GM12878 (cell line): ENCODE results near the gene EMC6. TPM values are rescaled to one million over a fixed set of nuclear protein-coding genes. Genes with fewer than 3 reads are reported as not detected.

ENCODE experiments used
- ATAC-seq: fragments of 200-7000 bp; cut with Tn5 transposase; 3 replicates; pipeline ENCODE4 v1.9.1; 2020; ENCODE audit warnings: mild to moderate bottlenecking, moderate library complexity
- BruUV-seq: library from RNA; stranded (reverse); fragments of 400-500 nt; replicated peaks from 2 replicates; lab custom pipeline; 2021; lab: Mats Ljungman, UMichigan
- CTCF ChIA-PET: fragments of 300-600 bp; sonication (Branson Sonifier 250); formaldehyde crosslinking; extraction: SDS; loops from one replicate; lab custom pipeline; 2021; ENCODE audit warnings: inconsistent platforms; lab: Yijun Ruan, JAX
- POLR2A ChIA-PET: fragments of 350-600 bp; formaldehyde crosslinking; extraction: SDS; loops from one replicate; lab custom pipeline; 2021; ENCODE audit warnings: inconsistent platforms; lab: Charles Lee
- RAD21 ChIA-PET: fragments of 300-600 bp; sonication (Branson Sonifier 250); formaldehyde crosslinking; loops from one replicate; lab custom pipeline; 2023; ENCODE audit warnings: antibody characterized with exemption; ENCODE audit not compliant: unreplicated experiment; lab: Charles Lee
- SMC1A ChIA-PET: fragments of 300-600 bp; sonication (Branson Sonifier 250); formaldehyde crosslinking; loops from one replicate; lab custom pipeline; 2023; ENCODE audit not compliant: unreplicated experiment, uncharacterized antibody; lab: Charles Lee
- DNase-seq: peaks from one replicate; pipeline ENCODE4 v3.0.0-alpha.2; 2011; ENCODE audit warnings: low read depth, low spot score
- FAIRE-seq: peaks from 3 replicates; lab custom pipeline; 2011; peaks lifted over from hg19 to GRCh38; lab: Jason Lieb, UNC
- H2AFZ ChIP-seq: 2 replicates; pipeline ENCODE4 v1.6.0; 2011; ENCODE audit warnings: low read depth, low read length, control low read depth; ENCODE audit not compliant: control insufficient read depth
- H3K27ac ChIP-seq: 2 replicates; pipeline ENCODE4 v1.5.1; 2011; ENCODE audit warnings: control low read depth; ENCODE audit not compliant: control insufficient read depth, insufficient read depth
- H3K27me3 ChIP-seq, 2 experiments: replicated peaks in 1 of 2; 2 replicates each; pipeline versions ENCODE4 v1.6.0 to v1.6.1; 2011; ENCODE audit warnings: low read length in 1 of 2; ENCODE audit not compliant: control insufficient read depth in 2 of 2, insufficient read depth in 2 of 2
- H3K36me3 ChIP-seq, 2 experiments: 2 replicates each; pipeline ENCODE4 v1.5.1; 2011; ENCODE audit warnings: low read length in 1 of 2; ENCODE audit not compliant: control insufficient read depth in 2 of 2, insufficient read depth in 2 of 2
- H3K4me1 ChIP-seq: 2 replicates; pipeline ENCODE4 v1.6.1; 2011; ENCODE audit warnings: mild to moderate bottlenecking, low read length, moderate library complexity, mixed read lengths; ENCODE audit not compliant: control insufficient read depth, insufficient read depth
- H3K4me2 ChIP-seq: 2 replicates; pipeline ENCODE4 v1.6.0; 2011; ENCODE audit warnings: control low read depth; ENCODE audit not compliant: control insufficient read depth, insufficient read depth
- H3K4me3 ChIP-seq: fragments of 200-600 bp; sonication (generic); 2 replicates; pipeline ENCODE4 v1.5.1; 2016
- H3K79me2 ChIP-seq: 2 replicates; pipeline ENCODE4 v1.6.0; 2011; ENCODE audit warnings: low read length; ENCODE audit not compliant: control insufficient read depth, insufficient read depth
- H3K9ac ChIP-seq: 2 replicates; pipeline ENCODE4 v1.8.0; 2011; ENCODE audit warnings: low read length, control low read depth, mixed read lengths; ENCODE audit not compliant: control insufficient read depth, insufficient read depth
- H3K9me3 ChIP-seq: replicated peaks from 3 replicates; pipeline ENCODE4 v1.5.1; 2011; ENCODE audit warnings: mild to moderate bottlenecking, low read length; ENCODE audit not compliant: control insufficient read depth, insufficient read depth
- H4K20me1 ChIP-seq: 2 replicates; pipeline ENCODE4 v1.6.0; 2011; ENCODE audit not compliant: control insufficient read depth, insufficient read depth
- ETV6 ChIP-seq, 2 experiments: fragments of 450-650 bp in 1 of 2; IDR thresholded peaks in 1 of 2; conservative IDR thresholded peaks in 1 of 2; 2 replicates each; pipeline ENCODE4 v1.6.1; 2014; ENCODE audit warnings: antibody characterized with exemption in 1 of 2, borderline replicate concordance in 1 of 2, low read depth in 1 of 2, mild to moderate bottlenecking in 1 of 2, moderate library complexity in 1 of 2
- KLF5 ChIP-seq: fragments of 450-650 bp; IDR thresholded peaks from 2 replicates; pipeline ENCODE4 v1.6.1; 2014; ENCODE audit warnings: mild to moderate bottlenecking; ENCODE audit not compliant: partially characterized antibody
- PKNOX1 ChIP-seq: fragments of 450-650 bp; IDR thresholded peaks from 2 replicates; pipeline ENCODE4 v1.6.1; 2016; ENCODE audit warnings: mild to moderate bottlenecking
- RB1 ChIP-seq: fragments of 450-650 bp; formaldehyde crosslinking; IDR thresholded peaks from 2 replicates; pipeline ENCODE4 v1.6.1; 2017; ENCODE audit warnings: mild to moderate bottlenecking, borderline replicate concordance
- TCF7 ChIP-seq: IDR thresholded peaks from 2 replicates; pipeline ENCODE4 v1.6.1; 2014; ENCODE audit warnings: antibody characterized with exemption, borderline replicate concordance
- USF2 ChIP-seq: IDR thresholded peaks from 2 replicates; pipeline ENCODE4 v1.6.1; 2011; ENCODE audit warnings: low read depth, low read length, improper control_type of control experiment, borderline replicate concordance
- YY1 ChIP-seq: IDR thresholded peaks from 2 replicates; pipeline ENCODE4 v1.6.1; 2011; ENCODE audit warnings: low read depth, mild to moderate bottlenecking, low read length
- ZNF384 ChIP-seq: IDR thresholded peaks from 2 replicates; pipeline ENCODE4 v1.6.1; 2012; ENCODE audit warnings: low read depth, mild to moderate bottlenecking, low read length, improper control_type of control experiment, borderline replicate concordance
- ZNF622 ChIP-seq: fragments of 450-650 bp; IDR thresholded peaks from 2 replicates; pipeline ENCODE4 v1.6.1; 2017; ENCODE audit warnings: mild to moderate bottlenecking, inconsistent platforms
- WGBS: methylation state at CpG from one replicate; pipeline ENCODE4 v1.1.6; 2016; ENCODE audit warnings: low lambda C conversion rate; ENCODE audit not compliant: insufficient replicate concordance, insufficient coverage; ENCODE audit errors: missing lambda C conversion rate; 5-methylcytosine and 5-hydroxymethylcytosine counted together
- in situ Hi-C: fragments of 300-500 bp; cut with MboI; formaldehyde crosslinking; loops from 9 replicates; pipeline ENCODE4 v1.14.3; 2018; ENCODE audit warnings: mixed read lengths
- intact Hi-C: fragments of 100-400 bp; cut with micrococcal nuclease; formaldehyde crosslinking; loops from one replicate; pipeline ENCODE4 v1.14.2; 2022; ENCODE audit not compliant: unreplicated experiment
- polyA plus RNA-seq, 11 experiments: library from polyadenylated mRNA; depleted of rRNA in 4 of 11; unstranded in 6 of 11; stranded (reverse) in 5 of 11; fragments of >200 nt; fragmentation: Nextera tagmentation in 4 of 11; fragmentation: Illumina TruSeq in 1 of 11; extraction: Ambion mirVana in 4 of 11; extraction: Trizol in 1 of 11; gene quantifications; 1 replicate in 1 of 11; 2 replicates in 10 of 11; pipeline versions ENCODE4 v1.2.1 to v1.2.3, GENCODE V29; 2011 to 2016; ENCODE audit warnings: inconsistent platforms in 2 of 11, missing spikeins in 2 of 11, low read depth in 1 of 11
- total RNA-seq, 4 experiments: library from RNA; depleted of rRNA in 3 of 4; stranded (reverse); fragments of >200 nt in 3 of 4; fragmentation: Illumina TruSeq in 1 of 4; extraction: Trizol in 1 of 4; gene quantifications; 2 replicates each; pipeline versions ENCODE4 v1.2.1 to v1.2.3, GENCODE V29; 2013 to 2021

The EMC6 gene
- total and polyA plus RNA-seq, 10 of the 15 experiments (the other 5 are each of a cell fraction or from before 2014, with no cell fraction given): 5.1 to 172 (median 35.9) TPM

DNA sequence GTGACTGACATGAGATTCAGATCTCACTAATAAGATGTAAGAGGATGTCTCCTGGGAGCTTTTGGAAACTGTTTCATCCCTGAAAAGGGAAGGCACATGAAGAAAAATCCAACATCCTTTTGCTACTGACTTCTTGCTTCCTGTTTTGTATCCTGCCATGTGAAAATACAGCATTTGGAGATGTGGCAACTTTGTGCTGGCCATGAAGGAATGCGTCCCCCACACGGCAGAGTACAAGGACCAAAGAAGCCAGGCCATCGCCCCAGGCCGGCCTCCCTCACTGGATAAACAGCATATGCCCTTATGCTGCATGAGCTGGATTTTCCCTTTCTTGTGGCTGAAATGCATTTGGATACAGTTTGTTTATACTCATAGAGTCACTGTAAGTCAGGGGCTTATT lies 49.6 kb downstream of the EMC6 start:
- no TSS peak for BruUV-seq
- POLR2A ChIA-PET: interaction anchor here (0.6 kb wide), 1 partner anchor 892 kb away, joined by 5 read pairs; no protein-coding TSS in a partner anchor

GRCh38 chr17:3719265-3719664 lies 50.7 kb downstream of the EMC6 start:
- H3K79me2 ChIP-seq: peaks cover 19% of the 10 kb centered on the region
- peaks cover 13% of the 10 kb centered on the region for H3K4me1 ChIP-seq
- no peak overlapping the region for H3K4me2 ChIP-seq

More for the DNA sequence above, 49.6 kb downstream of the EMC6 start:
- Histone ChIP-seq H3K9ac (no peak overlapping the region), H2AFZ (no peak overlapping the region), H3K4me1 (peaks cover 16% of the 10 kb centered on the region), H3K79me2 (peaks cover 8% of the 10 kb centered on the region), H3K27me3 (no peaks in the 10 kb centered on the region), H3K36me3 (peaks cover 0 to 22% of the 10 kb centered on the region in 2 experiments; a peak in 2 of 4 replicates), H3K4me2 (no peak overlapping the region), H3K4me3 (no peak overlapping the region), H4K20me1 (no peaks in the 10 kb centered on the region), H3K27ac (no peak overlapping the region), H3K9me3 (no peaks in the 10 kb centered on the region)
- TF ChIP-seq YY1: no peak
- ChIA-PET SMC1A (no interaction called here), CTCF (interaction anchor here (1.4 kb wide), 1 partner anchor 11 kb away, joined by 3 read pairs; no protein-coding TSS in a partner anchor), RAD21 (interaction anchor here (0.6 to 1.1 kb wide), 2 partner anchors 17 to 103 kb away, joined by 3 to 4 read pairs; no protein-coding TSS in a partner anchor)
- 97% methylated on average over 4 of the region's 4 CpGs for WGBS
- ATAC-seq: no peak
- DNase-seq: no peak
- intact Hi-C loops: no loop called here
- in situ Hi-C loops: loop anchor here (25.0 kb wide), 1 partner anchor 1494 kb away; no protein-coding TSS in a partner anchor
- FAIRE-seq: no peak

More at GRCh38 chr17:3719265-3719664, 50.7 kb downstream of the EMC6 start:
- Histone ChIP-seq H3K27me3 (no peaks in the 10 kb centered on the region), H3K9me3 (no peaks in the 10 kb centered on the region), H2AFZ (no peak overlapping the region), H3K36me3 (peaks cover 0 to 22% of the 10 kb centered on the region in 2 experiments; a peak in 2 of 4 replicates), H4K20me1 (no peaks in the 10 kb centered on the region), H3K9ac (no peak overlapping the region), H3K27ac (no peak overlapping the region), H3K4me3 (no peak overlapping the region)
- SMC1A ChIA-PET: interaction anchor here (0.7 to 1.2 kb wide), 2 partner anchors 11 to 18 kb away, joined by 3 read pairs; no protein-coding TSS in a partner anchor
- FAIRE-seq: no peak
- in situ Hi-C loops: loop anchor here (25.0 kb wide), 1 partner anchor 1493 kb away; no protein-coding TSS in a partner anchor
- POLR2A ChIA-PET: no interaction called here
- DNase-seq: no peak
- no TSS peak for BruUV-seq
- TF ChIP-seq ZNF384: no peak
- no peak for TF ChIP-seq KLF5
- no peak for TF ChIP-seq ETV6 (conservative IDR thresholded peaks at IDR 0.05 in 1 of 2, IDR thresholded peaks at IDR 0.05 in 1 of 2; ENCODE audit: borderline replicate concordance in 1 of 2, low read depth in 1 of 2)
- no peak for TF ChIP-seq PKNOX1
- TF ChIP-seq TCF7: no peak
- TF ChIP-seq ZNF622: no peak
- TF ChIP-seq RB1: no peak
- TF ChIP-seq USF2: no peak
- CTCF ChIA-PET: interaction anchor here (1.5 kb wide), 1 partner anchor 8 kb away, joined by 3 read pairs; no protein-coding TSS in a partner anchor
- ATAC-seq: no peak
- RAD21 ChIA-PET: interaction anchor here (1.0 kb wide), 1 partner anchor 8 kb away, joined by 3 read pairs; no protein-coding TSS in a partner anchor
- intact Hi-C loops: no loop called here
